GM12878 (cell line): ENCODE data around the gene SLC22A23.

Experiments used
- BRCA1 ChIP-seq: IDR thresholded peaks from 2 replicates; pipeline ENCODE4 v1.6.1; 2011; ENCODE audit warnings: low read depth, low read length, improper control_type of control experiment
- EZH2 ChIP-seq: IDR thresholded peaks from 2 replicates; pipeline ENCODE4 v1.6.1; 2012; ENCODE audit warnings: low read depth, mild to moderate bottlenecking, control low read depth, inconsistent platforms, low read length, borderline replicate concordance; ENCODE audit not compliant: control insufficient read depth
- POLR2AphosphoS5 ChIP-seq: IDR thresholded peaks from 2 replicates; pipeline ENCODE4 v1.6.1; 2011; ENCODE audit warnings: mild to moderate bottlenecking, low read length, inconsistent platforms
- TCF12 ChIP-seq: IDR thresholded peaks from 2 replicates; pipeline ENCODE4 v1.6.1; 2011; ENCODE audit warnings: low read depth, mild to moderate bottlenecking, low read length

DNA sequence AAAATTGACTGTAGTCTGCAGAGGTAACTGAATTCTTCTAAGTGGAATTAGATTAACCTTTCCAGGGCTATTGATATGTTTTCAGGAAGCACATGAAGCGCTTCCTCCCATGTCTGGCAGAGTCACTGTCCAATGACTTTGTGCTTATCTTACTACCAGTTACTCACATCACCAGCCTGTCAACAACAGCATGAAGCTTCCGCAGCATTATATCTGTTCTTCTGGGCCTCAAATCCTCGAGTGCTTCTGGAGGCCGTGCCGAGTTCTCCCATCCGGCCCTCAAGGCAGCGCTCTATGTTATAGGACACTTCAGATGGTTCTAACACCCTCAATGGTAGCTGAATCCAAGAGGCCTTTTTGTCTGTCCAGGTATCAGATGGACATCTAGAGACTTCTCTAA is 164.9 kb downstream of the SLC22A23 start:
- no peak for TF ChIP-seq BRCA1
- no peak for TF ChIP-seq POLR2AphosphoS5
- TF ChIP-seq EZH2 = no peak
- TF ChIP-seq TCF12 = no peak
